AG10803 (cell line): Measurements from ENCODE around the gene EXOC1.

Experiments used
- DNase-seq: peaks from one replicate; pipeline ENCODE4 v3.0.0; 2010; ENCODE audit warnings: low read depth
- H3K4me3 ChIP-seq: 2 replicates; pipeline ENCODE4 v1.5.1; 2011; ENCODE audit warnings: mild to moderate bottlenecking, low read length, control low read depth
- TF ChIP-seq, protein P1 (sequence below): conservative IDR thresholded peaks from 2 replicates; pipeline ENCODE4 v1.5.1; 2011; ENCODE audit warnings: mild to moderate bottlenecking, low read length, control low read depth, inconsistent platforms

Gene EXOC1

GRCh38 chr4:55866973-55867574, 13.6 kb downstream of the EXOC1 start:
- H3K4me3 ChIP-seq = no peak overlapping the region
- DNase-seq = peak; percentile 70

GRCh38 chr4:55868581-55869090, 15.2 kb downstream of the EXOC1 start:
- peak; percentile 50 for DNase-seq
- H3K4me3 ChIP-seq = no peak overlapping the region
- TF ChIP-seq, protein P1, sequence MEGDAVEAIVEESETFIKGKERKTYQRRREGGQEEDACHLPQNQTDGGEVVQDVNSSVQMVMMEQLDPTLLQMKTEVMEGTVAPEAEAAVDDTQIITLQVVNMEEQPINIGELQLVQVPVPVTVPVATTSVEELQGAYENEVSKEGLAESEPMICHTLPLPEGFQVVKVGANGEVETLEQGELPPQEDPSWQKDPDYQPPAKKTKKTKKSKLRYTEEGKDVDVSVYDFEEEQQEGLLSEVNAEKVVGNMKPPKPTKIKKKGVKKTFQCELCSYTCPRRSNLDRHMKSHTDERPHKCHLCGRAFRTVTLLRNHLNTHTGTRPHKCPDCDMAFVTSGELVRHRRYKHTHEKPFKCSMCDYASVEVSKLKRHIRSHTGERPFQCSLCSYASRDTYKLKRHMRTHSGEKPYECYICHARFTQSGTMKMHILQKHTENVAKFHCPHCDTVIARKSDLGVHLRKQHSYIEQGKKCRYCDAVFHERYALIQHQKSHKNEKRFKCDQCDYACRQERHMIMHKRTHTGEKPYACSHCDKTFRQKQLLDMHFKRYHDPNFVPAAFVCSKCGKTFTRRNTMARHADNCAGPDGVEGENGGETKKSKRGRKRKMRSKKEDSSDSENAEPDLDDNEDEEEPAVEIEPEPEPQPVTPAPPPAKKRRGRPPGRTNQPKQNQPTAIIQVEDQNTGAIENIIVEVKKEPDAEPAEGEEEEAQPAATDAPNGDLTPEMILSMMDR = no peak

More at GRCh38 chr4:55866973-55867574, 13.6 kb downstream of the EXOC1 start:
- TF ChIP-seq, protein P1 = peak; percentile 85

DNA sequence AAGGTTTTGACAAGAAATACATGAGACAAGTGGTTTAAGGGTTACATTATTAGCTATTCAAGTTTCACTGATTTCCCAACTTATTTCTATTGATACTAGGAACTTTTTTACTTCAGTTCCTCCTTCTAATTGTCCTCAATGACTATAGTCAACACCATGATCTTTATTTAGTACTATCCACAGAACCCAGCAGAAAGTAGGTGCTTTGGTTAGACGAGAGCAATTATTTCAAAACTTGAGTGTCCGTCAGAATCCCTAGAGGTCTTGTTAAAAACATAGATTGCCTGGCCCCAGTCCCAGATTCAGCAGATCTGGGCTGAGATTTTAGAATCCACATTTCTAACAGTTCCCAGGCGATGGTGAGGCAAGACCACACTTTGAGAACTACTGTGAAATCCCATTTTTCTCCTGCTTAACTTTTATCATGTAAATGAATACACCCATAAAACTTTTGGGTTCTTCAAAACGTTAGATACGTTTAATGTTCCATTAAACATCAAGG, 17.9 kb downstream of the EXOC1 start:
- DNase-seq = no peak
- H3K4me3 ChIP-seq = no peak overlapping the region
- TF ChIP-seq, protein P1 = no peak

DNA sequence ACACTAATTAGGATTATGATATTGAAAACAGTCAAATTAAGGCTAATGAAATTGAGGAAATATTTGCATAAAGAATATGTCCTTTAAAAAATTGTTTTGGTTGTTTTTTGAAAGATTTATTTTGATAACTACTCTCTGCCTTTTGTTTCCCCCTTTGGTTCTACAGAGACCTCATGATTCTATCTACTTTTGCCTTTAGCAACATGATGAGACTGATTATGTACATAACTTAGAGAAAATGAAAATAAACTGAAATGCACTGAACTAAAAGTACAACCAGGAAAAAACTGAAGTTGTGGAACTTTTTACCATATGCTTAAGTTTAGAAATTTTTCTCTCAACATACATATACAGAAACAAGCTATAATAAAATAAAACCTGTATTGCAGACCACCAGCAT, 21.4 kb downstream of the EXOC1 start:
- TF ChIP-seq, protein P1 = no peak
- no peak overlapping the region for H3K4me3 ChIP-seq
- no peak for DNase-seq

DNA sequence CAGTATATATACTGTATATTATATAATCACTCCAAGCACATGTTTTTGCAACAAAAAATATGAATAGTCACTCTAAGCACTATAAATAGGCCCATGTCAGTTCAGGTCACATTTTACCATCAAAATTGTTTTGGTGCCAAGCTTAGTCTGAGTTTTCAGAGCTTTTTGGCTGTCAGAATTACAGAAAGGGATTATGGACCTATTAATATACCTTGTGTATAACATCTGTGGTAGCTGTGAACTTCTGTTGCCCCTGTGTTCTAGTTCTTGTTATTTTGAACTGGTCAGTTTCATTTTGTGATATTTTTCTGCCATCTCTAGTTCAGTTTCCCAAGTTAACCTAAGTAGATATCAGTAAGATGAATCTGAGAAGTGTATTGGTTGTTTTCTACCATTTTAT, 22.9 kb downstream of the EXOC1 start:
- TF ChIP-seq, protein P1 = no peak
- no peak for DNase-seq

DNA sequence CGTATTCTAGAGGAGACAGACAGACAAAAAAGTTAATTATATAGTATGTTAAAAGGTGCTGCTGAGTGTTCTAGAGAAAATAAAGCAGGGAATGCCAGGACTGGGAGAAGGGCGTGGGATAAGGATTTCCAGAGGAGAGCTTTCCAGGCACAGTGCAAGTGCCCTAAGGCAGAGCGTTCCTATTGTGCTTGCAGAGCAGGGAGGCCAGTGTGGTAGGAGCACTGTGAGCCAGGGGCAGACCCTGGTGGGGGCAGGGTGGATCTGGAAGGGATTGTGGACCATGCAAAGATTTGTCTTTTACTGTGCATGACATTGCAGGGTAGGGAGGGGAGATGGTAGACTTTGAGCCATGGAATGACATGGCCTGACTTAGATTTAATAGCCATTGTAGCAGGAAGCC, 25.8 kb downstream of the EXOC1 start:
- TF ChIP-seq, protein P1 = no peak
- no peak for DNase-seq
- H3K4me3 ChIP-seq = no peak overlapping the region

More for the DNA sequence above, 22.9 kb downstream of the EXOC1 start:
- no peak overlapping the region for H3K4me3 ChIP-seq

- TF ChIP-seq, protein P1 = no peak
- no peak for DNase-seq
- H3K4me3 ChIP-seq = no peak overlapping the region
Observed at GRCh38 chr4:55880652-55881280, 27.3 kb downstream of the EXOC1 start.
